Spleen (tissue), 11 donors: ENCODE data around the gene RPUSD4. TPM values are rescaled to one million over a fixed set of nuclear protein-coding genes. Genes with fewer than 3 reads are reported as not detected.

Source experiments
- DNase-seq: peaks from one replicate; pipeline ENCODE4 v3.0.0-alpha.2; 2020
- H3K27ac ChIP-seq, 8 donors: fragments of 200-600 bp; sonication (generic) in 7 of 8; 1 replicate in 4 of 8; 2 replicates in 4 of 8; pipeline versions ENCODE4 v1.5.0 to v1.8.0; 2016 to 2021; ENCODE audit warnings: inconsistent platforms in 4 of 8, mild to moderate bottlenecking in 4 of 8, moderate library complexity in 1 of 8
- H3K27me3 ChIP-seq, 7 donors: fragments of 200-600 bp; sonication (generic) in 6 of 7; replicated peaks in 1 of 7; 1 replicate in 4 of 7; 2 replicates in 3 of 7; pipeline versions ENCODE4 v1.5.0 to v1.8.0; 2016 to 2021; ENCODE audit warnings: inconsistent platforms in 3 of 7, mild to moderate bottlenecking in 1 of 7
- H3K36me3 ChIP-seq, 6 donors: fragments of 200-600 bp; sonication (generic) in 5 of 6; 1 replicate in 4 of 6; 2 replicates in 2 of 6; pipeline versions ENCODE4 v1.5.0 to v1.8.0; 2016 to 2021; ENCODE audit warnings: inconsistent platforms in 2 of 6
- H3K4me1 ChIP-seq, 6 donors: fragments of 200-600 bp; sonication (generic) in 5 of 6; 1 replicate in 3 of 6; 2 replicates in 3 of 6; pipeline versions ENCODE4 v1.5.0 to v1.8.0; 2016 to 2021; ENCODE audit warnings: inconsistent platforms in 3 of 6
- H3K4me3 ChIP-seq, 8 donors: fragments of 200-600 bp; sonication (generic) in 7 of 8; 1 replicate in 4 of 8; 2 replicates in 4 of 8; pipeline versions ENCODE4 v1.5.0 to v1.8.0; 2016 to 2021; ENCODE audit warnings: inconsistent platforms in 4 of 8, mild to moderate bottlenecking in 4 of 8, moderate library complexity in 2 of 8
- H3K9me3 ChIP-seq, 8 donors: fragments of 200-600 bp; sonication (generic) in 7 of 8; 1 replicate in 4 of 8; 2 replicates in 4 of 8; pipeline versions ENCODE4 v1.5.0 to v1.8.0; 2016 to 2021; ENCODE audit warnings: inconsistent platforms in 4 of 8
- POLR2A ChIP-seq, 3 donors: fragments of 450-650 bp; IDR thresholded peaks; one replicate each; pipeline ENCODE4 v1.5.1; 2017; ENCODE audit warnings: antibody characterized with exemption in 3 of 3, mild to moderate bottlenecking in 1 of 3
- POLR2AphosphoS5 ChIP-seq, 3 donors: sonication (generic); formaldehyde crosslinking; IDR thresholded peaks; one replicate each; pipeline ENCODE4 v1.5.1; 2017; ENCODE audit warnings: antibody characterized with exemption in 3 of 3
- WGBS, 5 donors: extraction: QIAGEN DNeasy Blood & Tissue Kit in 3 of 5; methylation state at CpG; one replicate each; pipeline versions ENCODE4 v1.1.5 to v1.1.7; 2013 to 2018; 5-methylcytosine and 5-hydroxymethylcytosine counted together
- intact Hi-C: fragments of 100-400 bp; cut with DNase I; formaldehyde crosslinking; loops from one replicate; pipeline ENCODE4 v1.15.0; 2023; ENCODE audit warnings: low total_unique reads
- polyA plus RNA-seq, 3 donors: library from polyadenylated mRNA; stranded (reverse); fragments of 200-250 nt; gene quantifications; one replicate each; pipeline ENCODE4 v1.2.1, GENCODE V29; 2013
- total RNA-seq, 7 donors: library from RNA; depleted of rRNA in 3 of 7; stranded (reverse); fragments of >200 nt in 3 of 7; fragmentation: NEBNext Ultra II Directional in 4 of 7; extraction: Animal tissue kit (Norgen Biotek cat#: 25700) in 4 of 7; gene quantifications; one replicate each; pipeline versions ENCODE4 v1.1.0 to v1.2.1, GENCODE V29; 2016 to 2021
- TF ChIP-seq, protein P1 (sequence below), 11 experiments: fragments of 200-600 bp in 7 of 11; fragments of 450-650 bp in 4 of 11; sonication (generic) in 4 of 11; IDR thresholded peaks in 8 of 11; conservative IDR thresholded peaks in 3 of 11; 1 replicate in 7 of 11; 2 replicates in 4 of 11; pipeline versions ENCODE4 v1.4.0 to v1.8.0; 2016 to 2021; ENCODE audit warnings: antibody characterized with exemption in 11 of 11, inconsistent platforms in 4 of 11, mild to moderate bottlenecking in 1 of 11
- donor health status: healthy with polysubstance abuse.
- donor health status: DM: no; HTN: no; CAD: no; lungs with moderate emphysema.
- donor health status: DM: no; HTN: no; CAD: no.
- donor health status: Bipolar disorder and iron deficiency.
- donor health status: healthy.
- donor health status: DM: no; HTN: no; CAD: no.
- donor health status: DM: yes; HTN: yes; CAD: no.

The RPUSD4 gene
- total and polyA plus RNA-seq, 10 donors, result 14.5 to 26.7 (median 21.7) TPM

DNA sequence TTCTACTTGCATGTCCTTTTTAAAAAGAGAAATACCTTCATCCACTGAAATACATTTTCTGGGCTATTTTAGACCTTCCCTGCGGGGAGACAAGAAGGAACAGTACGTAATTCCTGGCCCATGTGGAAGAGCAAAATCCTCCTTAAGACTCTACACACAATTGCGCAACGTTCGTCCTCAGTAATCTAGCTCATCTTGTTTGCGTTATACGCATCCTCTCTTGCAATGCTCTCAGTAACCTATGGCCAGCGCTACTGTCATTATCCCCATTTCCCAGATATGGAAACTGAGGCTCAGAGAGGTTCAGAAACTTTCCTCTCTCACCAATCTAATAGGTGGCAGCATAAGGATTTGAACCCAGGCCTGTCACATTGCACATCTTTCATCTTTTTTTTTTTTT is 54.6 kb downstream of the RPUSD4 start:
- peaks cover 0 to 4% (median 0%) of the 10 kb centered on the region in 6 donors for H3K4me1 ChIP-seq
- TF ChIP-seq POLR2AphosphoS5 (IDR thresholded peaks at IDR 0.05) (no peak), POLR2A (IDR thresholded peaks at IDR 0.05) (no peak)
- peaks cover 0 to 6% (median 0%) of the 10 kb centered on the region in 7 donors for H3K27me3 ChIP-seq
- H3K4me3 ChIP-seq, result no peak overlapping the region
- H3K9me3 ChIP-seq, result peaks cover 0 to 10% (median 7%) of the 10 kb centered on the region in 8 donors
- intact Hi-C loops, result no loop called here
- no peak overlapping the region for H3K27ac ChIP-seq
- H3K36me3 ChIP-seq, result no peaks in the 10 kb centered on the region
- no peak for DNase-seq
- 81 to 86% (median 86%) methylated on average over 8 of the region's 8 CpGs for WGBS, 5 donors

DNA sequence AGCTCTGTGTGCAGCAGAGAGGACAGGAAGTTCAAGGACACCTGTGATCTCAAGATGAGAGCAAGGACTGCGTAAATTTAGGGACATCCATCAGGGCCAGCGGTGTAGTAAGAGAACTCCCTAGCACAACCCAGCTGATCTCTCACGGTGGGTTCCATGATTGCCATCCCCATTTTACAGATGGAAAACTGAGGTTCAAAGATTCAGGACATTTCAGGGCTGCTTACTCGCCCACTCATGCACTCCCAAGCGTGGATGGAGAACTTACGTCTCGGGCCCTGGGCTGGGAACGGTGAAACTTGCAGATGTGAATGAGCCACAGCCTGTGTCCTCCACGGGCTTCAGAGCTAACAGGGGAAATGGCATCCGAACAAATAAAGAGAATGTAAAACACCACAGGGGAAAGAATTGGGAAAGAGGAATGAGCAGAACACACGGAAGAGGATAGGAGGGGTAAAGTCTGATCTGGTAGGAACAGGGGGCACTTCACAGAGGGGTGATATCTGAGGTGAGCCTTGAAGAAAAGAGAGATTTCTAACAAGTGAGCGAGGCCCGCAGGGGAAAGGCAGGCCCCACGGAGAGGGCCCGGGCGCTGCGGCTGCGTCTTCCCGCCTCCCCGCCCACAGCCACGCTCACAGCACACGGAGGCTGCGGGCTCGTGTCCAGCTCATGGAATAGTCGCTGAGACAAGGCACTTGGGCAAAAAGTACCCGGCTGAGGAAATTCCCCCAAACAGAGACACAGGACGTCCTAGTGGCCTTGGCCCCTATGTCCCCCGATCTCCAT is 55.9 kb downstream of the RPUSD4 start:
- WGBS, 5 donors, result 83 to 93% (median 89%) methylated on average over 28 of the region's 28 CpGs
- Histone ChIP-seq H3K27ac (no peak overlapping the region), H3K9me3 (peaks cover 0 to 18% (median 12%) of the 10 kb centered on the region in 8 donors), H3K4me3 (no peak overlapping the region), H3K27me3 (peaks cover 0 to 6% (median 0%) of the 10 kb centered on the region in 7 donors), H3K36me3 (no peaks in the 10 kb centered on the region), H3K4me1 (peaks cover 0 to 4% (median 0%) of the 10 kb centered on the region in 6 donors)
- intact Hi-C loops, result no loop called here
- TF ChIP-seq, protein P1, sequence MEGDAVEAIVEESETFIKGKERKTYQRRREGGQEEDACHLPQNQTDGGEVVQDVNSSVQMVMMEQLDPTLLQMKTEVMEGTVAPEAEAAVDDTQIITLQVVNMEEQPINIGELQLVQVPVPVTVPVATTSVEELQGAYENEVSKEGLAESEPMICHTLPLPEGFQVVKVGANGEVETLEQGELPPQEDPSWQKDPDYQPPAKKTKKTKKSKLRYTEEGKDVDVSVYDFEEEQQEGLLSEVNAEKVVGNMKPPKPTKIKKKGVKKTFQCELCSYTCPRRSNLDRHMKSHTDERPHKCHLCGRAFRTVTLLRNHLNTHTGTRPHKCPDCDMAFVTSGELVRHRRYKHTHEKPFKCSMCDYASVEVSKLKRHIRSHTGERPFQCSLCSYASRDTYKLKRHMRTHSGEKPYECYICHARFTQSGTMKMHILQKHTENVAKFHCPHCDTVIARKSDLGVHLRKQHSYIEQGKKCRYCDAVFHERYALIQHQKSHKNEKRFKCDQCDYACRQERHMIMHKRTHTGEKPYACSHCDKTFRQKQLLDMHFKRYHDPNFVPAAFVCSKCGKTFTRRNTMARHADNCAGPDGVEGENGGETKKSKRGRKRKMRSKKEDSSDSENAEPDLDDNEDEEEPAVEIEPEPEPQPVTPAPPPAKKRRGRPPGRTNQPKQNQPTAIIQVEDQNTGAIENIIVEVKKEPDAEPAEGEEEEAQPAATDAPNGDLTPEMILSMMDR (IDR thresholded peaks at IDR 0.05 in 8 of 11, conservative IDR thresholded peaks at IDR 0.05 in 3 of 11), result no peak
- TF ChIP-seq POLR2AphosphoS5 (IDR thresholded peaks at IDR 0.05) (no peak), POLR2A (IDR thresholded peaks at IDR 0.05) (no peak)
- peak; percentile 64 for DNase-seq

DNA sequence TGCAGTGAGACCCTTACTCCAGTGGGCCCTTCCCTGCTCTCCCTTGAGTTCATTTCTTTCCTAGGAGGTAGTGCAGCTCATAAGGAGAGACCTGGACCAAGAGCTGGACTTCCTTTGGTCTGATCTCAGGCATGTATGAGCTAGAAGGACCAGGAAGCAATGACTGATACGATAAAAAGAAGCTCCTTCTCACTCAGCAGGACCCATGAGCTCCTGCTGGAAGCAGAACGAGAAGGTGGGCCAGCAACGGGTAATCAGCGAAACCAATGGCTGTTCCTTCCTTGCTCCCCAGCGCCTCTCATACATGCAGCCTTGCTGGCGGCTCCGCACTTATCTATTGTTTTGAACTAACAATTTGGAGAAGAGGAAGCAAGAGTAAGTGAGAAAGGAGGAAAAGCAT is 56.8 kb downstream of the RPUSD4 start:
- Histone ChIP-seq H3K36me3 (no peaks in the 10 kb centered on the region), H3K27me3 (peaks cover 0 to 12% (median 0%) of the 10 kb centered on the region in 7 donors), H3K27ac (no peak overlapping the region), H3K4me3 (no peak overlapping the region), H3K9me3 (peaks cover 0 to 18% (median 12%) of the 10 kb centered on the region in 8 donors), H3K4me1 (peaks cover 0 to 10% (median 3%) of the 10 kb centered on the region in 6 donors)
- TF ChIP-seq, protein P1 (IDR thresholded peaks at IDR 0.05 in 8 of 11, conservative IDR thresholded peaks at IDR 0.05 in 3 of 11), result no peak
- no peak for TF ChIP-seq POLR2A (IDR thresholded peaks at IDR 0.05)
- TF ChIP-seq POLR2AphosphoS5 (IDR thresholded peaks at IDR 0.05), result no peak
- WGBS, 5 donors, result 71 to 80% (median 73%) methylated on average over 7 of the region's 7 CpGs
- peak; percentile 30 for DNase-seq
- intact Hi-C loops, result no loop called here

DNA sequence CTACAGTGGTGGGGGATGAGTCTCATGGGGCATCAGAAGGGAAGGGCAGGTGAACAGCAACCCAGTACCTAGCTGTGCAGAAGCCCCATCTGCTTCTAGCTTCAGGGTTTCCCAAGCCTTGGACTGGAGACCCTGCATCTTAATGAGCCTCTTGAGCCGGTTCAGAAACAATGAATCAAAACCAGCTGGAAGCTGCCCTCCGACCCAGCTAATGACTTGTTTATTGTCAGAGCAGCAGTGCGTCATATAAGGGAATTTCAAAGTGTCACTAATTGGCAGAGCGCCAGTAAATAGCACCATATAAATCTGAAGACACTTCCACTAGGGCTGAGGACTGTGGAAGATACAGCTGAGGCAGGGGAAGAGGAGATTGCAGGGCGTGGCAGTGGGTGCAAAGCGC is 57.5 kb downstream of the RPUSD4 start:
- Histone ChIP-seq H3K27ac (no peak overlapping the region), H3K4me3 (no peak overlapping the region), H3K9me3 (peaks cover 0 to 18% (median 12%) of the 10 kb centered on the region in 8 donors), H3K27me3 (peaks cover 0 to 12% (median 0%) of the 10 kb centered on the region in 7 donors), H3K36me3 (no peaks in the 10 kb centered on the region), H3K4me1 (peaks cover 0 to 15% (median 3%) of the 10 kb centered on the region in 6 donors)
- WGBS, 5 donors, result 56 to 75% (median 69%) methylated on average over 6 of the region's 6 CpGs
- TF ChIP-seq POLR2AphosphoS5 (IDR thresholded peaks at IDR 0.05), result peak in 1 of 3 donors; percentile 54
- TF ChIP-seq, protein P1 (IDR thresholded peaks at IDR 0.05 in 8 of 11, conservative IDR thresholded peaks at IDR 0.05 in 3 of 11), result no peak
- peak; percentile 23 for DNase-seq
- intact Hi-C loops, result no loop called here
